ENCODE data around the gene TK2. TPM values are rescaled to one million over a fixed set of nuclear protein-coding genes. Genes with fewer than 3 reads are reported as not detected.

TK2 gene
- total and polyA plus RNA-seq, 10 donors = 8.3 to 56.6 (median 31.8) TPM

- intact Hi-C loops (cut with DNase I; ENCODE audit: low total_unique reads) = loop anchor here (10.0 kb wide), 1 partner anchor 116 kb away; no protein-coding TSS in a partner anchor
- peaks cover 0 to 69% (median 45%) of the 10 kb centered on the region in 6 donors for H3K4me1 ChIP-seq
- peak overlapping the region in 3 of 8 donors; percentile 47 to 86 (median 75) for H3K27ac ChIP-seq
Measured at GRCh38 chr16:66590322-66590721, 40.4 kb upstream of the TK2 start.

GRCh38 chr16:66588981-66589713 lies 39.2 kb upstream of the TK2 start:
- H3K9me3 ChIP-seq = peaks cover 0 to 4% (median 0%) of the 10 kb centered on the region in 8 donors
- 74 to 85% (median 78%) methylated on average over 8 of the region's 8 CpGs for WGBS, 5 donors
- peak; percentile 92 for DNase-seq

More at GRCh38 chr16:66590322-66590721, 40.4 kb upstream of the TK2 start:
- WGBS, 5 donors = 13 to 44% (median 39%) methylated on average over 8 of the region's 8 CpGs
- DNase-seq = no peak
- H3K27me3 ChIP-seq (replicated peaks in 1 of 7) = no peaks in the 10 kb centered on the region
- peaks cover 0 to 5% (median 0%) of the 10 kb centered on the region in 8 donors for H3K9me3 ChIP-seq
- no peaks in the 10 kb centered on the region for H3K36me3 ChIP-seq
- peak overlapping the region in 4 of 8 donors; percentile 7 to 40 (median 18) for H3K4me3 ChIP-seq
- no peak for TF ChIP-seq POLR2A (IDR thresholded peaks at IDR 0.05)
- TF ChIP-seq CTCF (IDR thresholded peaks at IDR 0.05 in 8 of 11, conservative IDR thresholded peaks at IDR 0.05 in 3 of 11) = peak in 2 of 11 experiments; percentile 9 to 20
- TF ChIP-seq POLR2AphosphoS5 (IDR thresholded peaks at IDR 0.05) = no peak

GRCh38 chr16:66587881-66588600 lies 38.1 kb upstream of the TK2 start:
- intact Hi-C loops (cut with DNase I; ENCODE audit: low total_unique reads) = no loop called here
- Histone ChIP-seq H3K9me3 (no peaks in the 10 kb centered on the region), H3K36me3 (no peaks in the 10 kb centered on the region), H3K4me1 (peaks cover 0 to 64% (median 45%) of the 10 kb centered on the region in 6 donors), H3K27ac (peak overlapping the region in 5 of 8 donors; percentile 23 to 86 (median 69)), H3K27me3 (replicated peaks in 1 of 7) (no peaks in the 10 kb centered on the region), H3K4me3 (peak overlapping the region in 4 of 8 donors; percentile 8 to 29 (median 21))
- no peak for TF ChIP-seq POLR2A (IDR thresholded peaks at IDR 0.05)
- no peak for TF ChIP-seq POLR2AphosphoS5 (IDR thresholded peaks at IDR 0.05)
- no peak for TF ChIP-seq CTCF (IDR thresholded peaks at IDR 0.05 in 8 of 11, conservative IDR thresholded peaks at IDR 0.05 in 3 of 11)
- WGBS, 5 donors = 41 to 57% (median 47%) methylated on average over 7 of the region's 7 CpGs
- DNase-seq = no peak

More at GRCh38 chr16:66588981-66589713, 39.2 kb upstream of the TK2 start:
- Histone ChIP-seq H3K27me3 (replicated peaks in 1 of 7) (no peaks in the 10 kb centered on the region), H3K4me1 (peaks cover 0 to 64% (median 45%) of the 10 kb centered on the region in 6 donors), H3K4me3 (peak overlapping the region in 2 of 8 donors; percentile 5 to 16), H3K36me3 (no peaks in the 10 kb centered on the region), H3K27ac (peak overlapping the region in 3 of 8 donors; percentile 40 to 86 (median 75))
- TF ChIP-seq POLR2A (IDR thresholded peaks at IDR 0.05) (no peak), POLR2AphosphoS5 (IDR thresholded peaks at IDR 0.05) (no peak), CTCF (IDR thresholded peaks at IDR 0.05 in 8 of 11, conservative IDR thresholded peaks at IDR 0.05 in 3 of 11) (peak; percentile 56 to 86 (median 79))
- intact Hi-C loops (cut with DNase I; ENCODE audit: low total_unique reads) = no loop called here
